Breast epithelium (tissue), 4 donors: Measurements from ENCODE around the gene PDLIM4. TPM values are rescaled to one million over a fixed set of nuclear protein-coding genes. Genes with fewer than 3 reads are reported as not detected.
A peak's percentile ranks its signal among the peaks of the same experiment; 100 is the strongest.

Experiments
- DNase-seq, 2 donors: peaks; one replicate each; pipeline ENCODE4 v3.0.0-alpha.2; 2019; ENCODE audit warnings: low spot score in 2 of 2
- H3K27ac ChIP-seq, 2 donors: fragments of 200-600 bp; sonication (generic) in 1 of 2; one replicate each; pipeline ENCODE4 v1.5.1; 2016 to 2019; ENCODE audit warnings: mild to moderate bottlenecking in 1 of 2
- H3K27me3 ChIP-seq, 2 donors: fragments of 200-600 bp; sonication (generic) in 1 of 2; one replicate each; pipeline versions ENCODE4 v1.5.1 to v1.6.0; 2017 to 2019; ENCODE audit warnings: control low read depth in 1 of 2, mild to moderate bottlenecking in 1 of 2
- H3K36me3 ChIP-seq: fragments of 200-600 bp; one replicate; pipeline ENCODE4 v1.5.1; 2019
- H3K4me1 ChIP-seq, 2 donors: fragments of 200-600 bp; sonication (generic); one replicate each; pipeline ENCODE4 v1.5.1; 2016 to 2019; ENCODE audit warnings: control low read depth in 1 of 2
- H3K4me3 ChIP-seq, 3 donors: fragments of 200-600 bp; sonication (generic); 1 replicate in 2 of 3; 2 replicates in 1 of 3; pipeline ENCODE4 v1.5.1; 2016 to 2019; ENCODE audit warnings: mild to moderate bottlenecking in 3 of 3, moderate library complexity in 2 of 3
- H3K9me3 ChIP-seq, 2 donors: fragments of 200-600 bp; sonication (generic) in 1 of 2; one replicate each; pipeline ENCODE4 v1.5.1; 2016 to 2019; ENCODE audit warnings: control low read depth in 1 of 2
- POLR2A ChIP-seq: fragments of 450-650 bp; IDR thresholded peaks from one replicate; pipeline ENCODE4 v1.6.1; 2016; ENCODE audit warnings: antibody characterized with exemption, mild to moderate bottlenecking, moderate library complexity
- POLR2AphosphoS5 ChIP-seq, 3 donors: sonication (generic); formaldehyde crosslinking; IDR thresholded peaks; one replicate each; pipeline ENCODE4 v1.6.1; 2017; ENCODE audit warnings: antibody characterized with exemption in 3 of 3
- intact Hi-C: fragments of 100-400 bp; cut with DNase I; formaldehyde crosslinking; loops from one replicate; pipeline ENCODE4 v1.15.1; 2023; ENCODE audit warnings: low total_unique reads
- total RNA-seq, 3 donors: library from RNA; depleted of rRNA; stranded (reverse); fragments of >200 nt; gene quantifications; one replicate each; pipeline ENCODE4 v1.1.0, GENCODE V29; 2016
- TF ChIP-seq, protein P1 (sequence below), 3 donors: fragments of 450-650 bp; IDR thresholded peaks; one replicate each; pipeline ENCODE4 v1.5.1; 2016 to 2017; ENCODE audit warnings: antibody characterized with exemption in 3 of 3, mild to moderate bottlenecking in 3 of 3, moderate library complexity in 3 of 3

PDLIM4 gene
- total RNA-seq, 3 donors from 2014 or later = 9.0 to 102 (median 71.4) TPM

DNA sequence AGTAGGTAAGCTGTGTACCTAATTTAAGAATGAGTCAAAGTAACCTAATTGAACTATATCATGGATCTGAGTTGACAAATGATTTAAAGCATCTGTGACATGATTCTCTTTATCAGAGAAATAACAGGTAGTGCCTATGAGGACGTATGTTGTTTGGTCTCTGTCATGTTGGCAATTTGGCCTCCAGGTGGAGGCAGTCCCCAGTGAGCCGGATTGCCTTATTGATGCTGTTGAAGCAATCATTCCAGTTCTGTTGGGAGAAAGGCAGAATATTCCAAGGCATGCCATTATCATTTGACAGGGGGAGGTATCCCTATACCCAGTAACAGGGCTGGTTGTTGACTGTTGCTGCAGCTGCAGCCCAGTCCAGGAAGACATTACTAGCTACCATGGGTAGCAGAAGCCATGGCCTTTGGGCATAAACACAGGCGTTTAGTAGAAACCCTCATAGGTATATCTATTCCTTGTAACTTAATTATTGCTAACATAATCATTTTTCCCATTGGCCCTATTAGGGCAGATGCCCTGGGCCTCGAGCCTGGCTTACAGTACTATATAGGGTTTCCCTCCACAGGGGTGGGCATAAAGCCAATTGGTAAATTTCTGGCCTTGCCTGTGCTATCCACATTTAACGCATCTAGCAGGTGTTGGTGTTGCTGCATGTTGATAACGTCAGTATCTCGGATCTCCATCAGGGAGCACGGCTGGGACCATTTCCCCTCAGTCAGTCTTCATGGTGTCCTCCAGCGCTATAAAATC lies 24.5 kb downstream of the PDLIM4 start:
- Histone ChIP-seq H3K27me3 (no peaks in the 10 kb centered on the region), H3K27ac (no peak overlapping the region), H3K36me3 (no peaks in the 10 kb centered on the region), H3K4me3 (no peak overlapping the region), H3K4me1 (no peaks in the 10 kb centered on the region), H3K9me3 (no peaks in the 10 kb centered on the region)
- no peak for TF ChIP-seq POLR2AphosphoS5 (IDR thresholded peaks at IDR 0.05)
- intact Hi-C loops = no loop called here
- DNase-seq = no peak

DNA sequence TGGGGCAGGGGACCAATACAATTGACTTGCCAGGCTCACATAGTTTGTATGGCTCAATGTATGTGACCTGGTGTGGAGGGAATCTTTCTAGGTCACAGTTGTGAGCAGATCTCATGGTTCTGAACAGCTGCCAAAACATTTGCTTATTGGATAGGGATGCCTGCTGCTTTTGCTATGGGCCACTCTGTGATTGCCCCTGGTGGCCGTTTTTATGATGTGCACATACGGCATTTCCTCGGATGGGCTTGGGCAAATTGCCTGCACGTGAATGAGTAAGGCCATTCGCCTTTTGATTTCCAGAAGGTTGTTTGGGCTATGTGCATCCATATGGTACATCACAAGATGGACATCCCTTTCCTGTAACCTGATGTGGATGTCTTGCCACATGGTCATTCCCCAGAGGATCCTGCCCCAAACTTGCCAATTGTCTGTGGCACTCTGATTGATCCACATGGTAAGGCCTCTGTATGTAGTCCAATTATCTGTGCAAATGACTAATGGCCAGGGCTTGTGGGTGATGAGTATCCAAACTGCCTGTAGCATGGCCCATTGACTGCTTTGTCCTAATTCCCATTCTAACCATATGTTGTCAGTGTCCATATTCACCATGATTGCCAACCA lies 26.0 kb downstream of the PDLIM4 start:
- no peaks in the 10 kb centered on the region for H3K36me3 ChIP-seq
- DNase-seq = no peak
- intact Hi-C loops = no loop called here
- H3K27ac ChIP-seq = no peak overlapping the region
- H3K4me3 ChIP-seq = no peak overlapping the region
- H3K9me3 ChIP-seq = no peaks in the 10 kb centered on the region
- no peaks in the 10 kb centered on the region for H3K4me1 ChIP-seq
- H3K27me3 ChIP-seq = no peaks in the 10 kb centered on the region
- TF ChIP-seq, protein P1, sequence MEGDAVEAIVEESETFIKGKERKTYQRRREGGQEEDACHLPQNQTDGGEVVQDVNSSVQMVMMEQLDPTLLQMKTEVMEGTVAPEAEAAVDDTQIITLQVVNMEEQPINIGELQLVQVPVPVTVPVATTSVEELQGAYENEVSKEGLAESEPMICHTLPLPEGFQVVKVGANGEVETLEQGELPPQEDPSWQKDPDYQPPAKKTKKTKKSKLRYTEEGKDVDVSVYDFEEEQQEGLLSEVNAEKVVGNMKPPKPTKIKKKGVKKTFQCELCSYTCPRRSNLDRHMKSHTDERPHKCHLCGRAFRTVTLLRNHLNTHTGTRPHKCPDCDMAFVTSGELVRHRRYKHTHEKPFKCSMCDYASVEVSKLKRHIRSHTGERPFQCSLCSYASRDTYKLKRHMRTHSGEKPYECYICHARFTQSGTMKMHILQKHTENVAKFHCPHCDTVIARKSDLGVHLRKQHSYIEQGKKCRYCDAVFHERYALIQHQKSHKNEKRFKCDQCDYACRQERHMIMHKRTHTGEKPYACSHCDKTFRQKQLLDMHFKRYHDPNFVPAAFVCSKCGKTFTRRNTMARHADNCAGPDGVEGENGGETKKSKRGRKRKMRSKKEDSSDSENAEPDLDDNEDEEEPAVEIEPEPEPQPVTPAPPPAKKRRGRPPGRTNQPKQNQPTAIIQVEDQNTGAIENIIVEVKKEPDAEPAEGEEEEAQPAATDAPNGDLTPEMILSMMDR (IDR thresholded peaks at IDR 0.05) = peak in 2 of 3 donors; percentile 31 to 36
- no peak for TF ChIP-seq POLR2A

DNA sequence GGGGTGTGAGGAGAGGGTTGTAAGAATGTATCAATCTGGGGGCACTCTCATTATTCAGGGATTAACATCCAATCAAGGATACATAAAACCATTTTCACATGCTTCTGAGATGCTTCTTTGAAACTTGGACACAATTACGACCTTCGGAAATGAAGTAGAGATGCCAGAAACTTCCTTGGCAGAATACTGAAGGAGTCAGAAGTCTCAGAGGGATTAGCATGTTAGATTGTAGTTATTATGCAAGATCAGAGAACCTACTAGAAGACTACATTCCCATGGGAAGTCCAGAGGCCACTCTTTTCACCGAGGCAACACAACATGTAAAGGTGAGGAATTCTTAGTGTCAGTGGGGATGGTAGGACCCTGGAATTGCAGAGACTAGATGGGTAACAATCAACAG lies 31.6 kb downstream of the PDLIM4 start:
- Histone ChIP-seq H3K27me3 (no peaks in the 10 kb centered on the region), H3K4me1 (no peaks in the 10 kb centered on the region), H3K27ac (no peak overlapping the region), H3K4me3 (no peak overlapping the region), H3K9me3 (no peaks in the 10 kb centered on the region), H3K36me3 (no peaks in the 10 kb centered on the region)
- DNase-seq = no peak
- intact Hi-C loops = no loop called here
- TF ChIP-seq POLR2A = no peak
- TF ChIP-seq, protein P1 (IDR thresholded peaks at IDR 0.05) = no peak
- TF ChIP-seq POLR2AphosphoS5 (IDR thresholded peaks at IDR 0.05) = no peak

DNA sequence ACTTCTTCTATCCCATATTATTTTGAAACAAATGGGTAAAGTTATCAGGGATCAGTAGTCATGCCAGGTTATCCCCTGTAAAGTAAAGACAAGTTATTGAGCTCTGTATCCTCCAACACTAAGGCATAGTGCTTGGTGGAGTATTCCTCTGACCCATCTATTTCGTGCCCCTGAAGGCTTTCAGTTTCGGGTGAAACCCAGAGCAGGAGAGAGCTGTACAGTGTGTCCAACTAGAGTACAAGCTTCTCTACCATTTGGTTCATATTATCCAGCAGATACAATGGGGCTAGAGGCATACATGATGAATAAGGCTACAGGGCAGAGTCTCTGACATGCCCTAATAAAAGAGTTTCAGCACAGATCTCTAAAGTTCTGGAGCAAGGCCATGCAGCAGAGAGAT lies 33.5 kb downstream of the PDLIM4 start:
- no peak overlapping the region for H3K27ac ChIP-seq
- no peaks in the 10 kb centered on the region for H3K4me1 ChIP-seq
- intact Hi-C loops = no loop called here
- H3K36me3 ChIP-seq = no peaks in the 10 kb centered on the region
- no peak overlapping the region for H3K4me3 ChIP-seq
- DNase-seq = no peak
- H3K9me3 ChIP-seq = no peaks in the 10 kb centered on the region
- TF ChIP-seq POLR2A (no peak), POLR2AphosphoS5 (IDR thresholded peaks at IDR 0.05) (no peak)
- TF ChIP-seq, protein P1 (IDR thresholded peaks at IDR 0.05) = no peak
- no peaks in the 10 kb centered on the region for H3K27me3 ChIP-seq

DNA sequence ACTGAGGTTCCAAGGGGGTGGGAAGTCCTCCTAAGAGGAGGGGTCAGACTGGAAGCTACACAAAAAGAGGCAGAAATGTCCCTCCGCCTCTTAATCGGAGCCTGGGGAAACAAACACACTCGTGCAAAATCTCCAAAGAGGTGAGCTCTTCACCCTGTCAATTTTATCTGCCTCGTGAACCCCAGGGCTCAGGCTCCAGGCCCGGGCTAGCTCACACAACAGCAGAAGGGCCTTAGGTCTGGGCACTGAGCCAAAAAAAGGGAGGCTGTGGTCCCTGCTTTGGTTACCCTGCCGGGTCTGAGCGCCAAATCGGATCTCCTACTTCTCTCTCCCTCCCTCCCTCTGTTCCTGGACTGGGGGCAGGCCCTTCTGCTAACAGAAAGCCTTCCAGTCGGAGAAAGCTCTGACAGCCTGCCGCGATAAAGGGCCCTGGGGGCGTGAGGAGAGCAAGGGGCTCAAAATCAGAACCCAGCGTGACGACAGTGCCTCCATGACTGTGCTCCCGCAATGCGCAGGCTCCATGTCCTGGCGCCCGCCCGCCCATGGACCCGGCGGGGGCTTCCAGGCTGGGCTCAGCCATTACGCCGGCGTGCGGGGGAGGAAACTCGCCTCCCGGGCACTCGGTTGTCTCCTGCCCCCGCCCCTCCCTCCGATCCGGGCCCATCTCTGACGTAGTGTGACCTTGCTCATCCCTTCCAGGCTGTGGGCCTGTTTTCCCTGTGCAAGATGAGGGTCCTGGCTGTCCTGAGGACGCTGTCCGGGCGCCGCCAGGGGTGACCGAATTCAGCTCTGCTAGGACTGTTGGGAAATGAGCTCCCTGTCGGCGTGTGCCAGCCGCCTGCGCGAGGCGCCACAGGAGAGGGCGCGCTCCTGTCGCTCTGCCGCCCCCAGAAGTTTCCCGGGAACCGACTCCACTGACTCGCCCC lies 35.8 kb downstream of the PDLIM4 start:
- no peaks in the 10 kb centered on the region for H3K4me1 ChIP-seq
- intact Hi-C loops = no loop called here
- no peaks in the 10 kb centered on the region for H3K9me3 ChIP-seq
- TF ChIP-seq POLR2AphosphoS5 (IDR thresholded peaks at IDR 0.05) = no peak
- TF ChIP-seq, protein P1 (IDR thresholded peaks at IDR 0.05) = peak in 2 of 3 donors; percentile 24 to 26
- no peaks in the 10 kb centered on the region for H3K36me3 ChIP-seq
- peak overlapping the region; percentile 53 to 82 (median 74) for H3K4me3 ChIP-seq
- peak; percentile 77 to 81 for DNase-seq
- peak overlapping the region; percentile 95 to 100 for H3K27ac ChIP-seq
- no peaks in the 10 kb centered on the region for H3K27me3 ChIP-seq
